Stimulated activated naive B cell treated with anti-CD40 and anti-IgM and Interleukin-4, amounts not matched to agents 10 μg/mL and 1 μg/mL and 100 μg/mL, for 72 hours (primary cell): ENCODE results near the gene NR2F2.

ENCODE experiments used
- ATAC-seq, 2 donors: fragments of 150-1000 bp; cut with Tn5 transposase; replicated peaks; 2 replicates each; pipeline ENCODE4 v1.10.0; 2021; ENCODE audit warnings: moderate library complexity in 1 of 2
- DNase-seq: peaks from one replicate; pipeline ENCODE4 v3.0.0; 2021
- H3K27ac Mint-ChIP-seq: one replicate; pipeline ENCODE4 v1.8.0; 2022; ENCODE audit warnings: mild to moderate bottlenecking, mixed read lengths
- H3K27me3 Mint-ChIP-seq, 2 donors: one replicate each; pipeline ENCODE4 v1.8.0; 2022; ENCODE audit warnings: mixed read lengths in 2 of 2
- H3K36me3 Mint-ChIP-seq, 2 donors: one replicate each; pipeline ENCODE4 v1.8.0; 2022; ENCODE audit warnings: mixed read lengths in 2 of 2, mild to moderate bottlenecking in 1 of 2
- H3K4me1 Mint-ChIP-seq, 2 donors: one replicate each; pipeline ENCODE4 v1.8.0; 2022; ENCODE audit warnings: mixed read lengths in 2 of 2, mild to moderate bottlenecking in 1 of 2
- H3K4me3 Mint-ChIP-seq, 2 donors: one replicate each; pipeline ENCODE4 v1.8.0; 2022; ENCODE audit warnings: mild to moderate bottlenecking in 2 of 2, mixed read lengths in 2 of 2, moderate library complexity in 1 of 2
- H3K9me3 Mint-ChIP-seq, 2 donors: one replicate each; pipeline ENCODE4 v1.8.0; 2022; ENCODE audit warnings: mixed read lengths in 2 of 2, mild to moderate bottlenecking in 1 of 2

NR2F2 gene

DNA sequence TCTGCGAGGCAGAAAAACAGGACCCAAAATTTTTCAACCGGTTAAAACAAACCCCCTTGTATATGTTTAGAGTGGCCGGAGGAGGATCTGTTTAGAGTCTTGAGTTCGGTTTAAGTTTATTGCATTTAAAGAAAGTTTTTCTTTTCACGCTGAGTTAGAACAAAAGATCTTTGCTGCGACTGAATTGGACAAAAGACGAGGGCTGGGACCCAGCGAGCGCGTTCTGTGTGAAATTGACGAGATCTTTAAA lies 9.8 kb downstream of the NR2F2 start:
- H3K4me1 Mint-ChIP-seq, result no peaks in the 10 kb centered on the region
- ATAC-seq (no peak), DNase-seq (no peak)
- H3K36me3 Mint-ChIP-seq, result no peaks in the 10 kb centered on the region
- peaks cover 0 to 1% of the 10 kb centered on the region in 2 donors for H3K9me3 Mint-ChIP-seq
- no peak overlapping the region for H3K27ac Mint-ChIP-seq
- H3K27me3 Mint-ChIP-seq, result peaks cover 73 to 84% of the 10 kb centered on the region in 2 donors
- H3K4me3 Mint-ChIP-seq, result no peak overlapping the region

DNA sequence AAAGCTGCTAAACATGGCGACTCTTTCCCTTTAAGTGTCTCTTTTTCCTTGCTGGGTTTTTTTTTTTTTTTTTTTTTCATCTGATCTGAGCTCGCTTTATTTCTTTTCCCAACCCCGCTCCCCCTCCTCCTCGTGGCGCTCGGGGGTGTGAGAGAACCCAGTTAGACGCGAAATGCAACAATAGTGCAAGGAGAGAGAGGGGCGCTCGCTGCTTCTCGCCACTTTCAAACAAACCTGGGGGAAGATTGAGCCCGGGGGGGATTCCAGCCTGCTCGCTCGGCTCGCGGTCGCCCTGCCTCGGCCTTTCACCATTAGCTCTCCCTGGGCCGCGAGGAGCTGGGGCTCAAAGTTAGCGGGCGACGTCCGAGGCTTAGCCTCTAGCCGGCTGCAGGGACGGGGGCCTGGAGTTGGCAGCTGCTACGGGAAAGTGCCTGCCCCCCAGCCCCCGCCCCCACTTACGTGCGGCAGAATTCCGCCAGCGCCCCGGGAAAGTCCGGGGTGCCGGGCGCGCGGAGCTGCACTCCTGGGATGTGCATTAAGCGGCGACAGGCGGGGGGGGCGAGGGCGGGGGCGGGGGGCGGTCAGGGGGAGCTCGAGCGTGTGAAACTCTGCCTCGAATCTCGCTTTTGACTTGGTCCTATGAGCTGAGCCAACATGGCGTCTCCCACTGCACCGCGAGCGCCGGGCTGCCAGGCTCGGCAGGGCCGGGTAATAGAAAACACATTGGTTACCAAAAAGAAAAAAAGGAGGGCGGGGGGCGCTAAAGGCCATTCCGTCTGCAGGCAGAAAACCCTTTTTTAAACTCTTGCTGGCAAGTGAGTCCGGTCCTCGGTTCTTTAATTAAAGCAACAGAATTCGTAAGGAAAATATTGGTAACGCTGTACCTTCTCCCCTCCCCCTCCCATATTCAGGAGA lies 10.4 kb downstream of the NR2F2 start:
- ATAC-seq (no peak), DNase-seq (no peak)
- Mint-ChIP-seq H3K9me3 (peaks cover 0 to 3% of the 10 kb centered on the region in 2 donors), H3K4me1 (peaks cover 2 to 6% of the 10 kb centered on the region in 2 donors), H3K36me3 (peaks cover 0 to 5% of the 10 kb centered on the region in 2 donors), H3K4me3 (peak overlapping the region in 1 of 2 donors; percentile 37), H3K27me3 (peaks cover 75 to 85% of the 10 kb centered on the region in 2 donors), H3K27ac (peak overlapping the region; percentile 81)

DNA sequence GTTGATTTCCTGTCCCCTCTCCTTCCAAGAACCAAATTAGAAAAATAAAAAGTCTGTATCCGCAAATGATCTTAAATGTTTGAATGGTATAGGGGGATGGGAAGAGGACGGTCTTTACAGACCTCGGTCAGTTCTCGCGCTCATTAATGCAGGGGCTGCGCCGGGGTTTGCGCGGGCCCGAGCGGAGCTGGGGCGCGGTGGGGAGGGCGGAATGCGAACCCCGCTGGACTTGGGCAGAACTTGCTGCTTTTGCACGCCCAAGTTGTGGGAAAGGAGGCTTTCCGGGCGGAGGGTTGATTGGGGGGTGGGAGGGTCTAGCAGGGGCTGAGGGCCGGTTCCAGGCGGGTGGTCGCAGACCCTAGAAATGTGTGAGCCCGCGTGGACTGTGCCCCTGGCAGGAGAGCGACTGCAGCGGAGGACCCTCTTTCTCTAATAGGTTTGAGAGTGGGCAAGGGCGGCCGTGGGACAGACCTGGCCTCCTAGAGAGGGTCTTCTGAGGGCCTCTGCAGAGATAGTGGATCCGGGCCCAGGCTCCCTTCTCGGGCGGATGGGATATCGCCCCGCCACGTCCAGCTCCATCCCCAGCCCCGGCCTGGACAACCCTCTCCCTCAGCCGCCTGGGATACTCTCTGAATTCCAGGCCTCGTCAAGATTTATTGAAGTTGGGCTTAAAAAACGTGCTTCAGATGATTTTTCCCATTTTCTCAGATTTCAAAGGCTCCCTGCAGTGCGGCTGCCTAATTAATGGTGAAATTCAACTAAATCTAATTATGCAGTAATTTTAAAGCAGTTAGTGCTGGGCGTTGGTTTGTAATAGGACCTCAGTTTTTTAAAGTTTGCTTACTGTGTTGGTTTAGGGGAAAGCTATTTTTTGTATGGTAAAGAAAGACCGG lies 11.3 kb downstream of the NR2F2 start:
- peaks cover 75 to 85% of the 10 kb centered on the region in 2 donors for H3K27me3 Mint-ChIP-seq
- H3K4me3 Mint-ChIP-seq, result no peak overlapping the region
- peaks cover 2 to 6% of the 10 kb centered on the region in 2 donors for H3K4me1 Mint-ChIP-seq
- H3K9me3 Mint-ChIP-seq, result peaks cover 0 to 3% of the 10 kb centered on the region in 2 donors
- H3K36me3 Mint-ChIP-seq, result peaks cover 0 to 5% of the 10 kb centered on the region in 2 donors
- DNase-seq (no peak), ATAC-seq (no peak)
- H3K27ac Mint-ChIP-seq, result peak overlapping the region; percentile 47

DNA sequence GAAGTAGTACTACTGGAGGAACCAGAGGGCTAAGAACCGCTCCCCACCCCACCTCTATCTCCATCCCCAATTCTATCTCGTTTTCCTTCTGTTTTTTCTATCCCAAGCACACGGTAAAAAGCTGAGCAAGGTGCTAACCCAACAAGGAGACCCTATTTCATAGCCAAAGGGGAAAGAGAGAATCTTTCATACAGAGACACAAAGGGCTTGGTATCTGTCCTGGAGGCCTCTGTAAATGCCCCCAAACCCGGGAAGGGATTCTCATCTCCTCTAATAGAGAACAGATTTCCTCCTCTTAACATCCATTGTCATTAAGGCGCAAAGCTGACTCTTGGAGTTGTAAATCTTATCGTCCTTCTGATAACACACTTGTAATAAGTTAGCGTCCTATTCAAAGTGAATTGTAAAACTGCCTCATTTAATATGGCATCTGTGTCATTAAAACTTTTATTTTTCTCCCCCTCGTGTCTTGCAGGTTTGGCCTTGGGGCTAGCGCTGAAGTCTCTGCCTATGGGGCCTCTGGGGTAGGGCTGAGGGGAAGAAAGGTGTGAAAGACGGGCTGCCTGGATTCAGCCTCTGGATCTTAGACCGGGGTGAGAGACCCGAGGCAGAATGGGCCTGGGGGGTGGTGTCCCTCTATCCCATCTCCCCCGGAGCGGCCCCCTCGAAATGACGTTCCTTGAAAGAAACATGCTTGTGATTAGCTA lies 12.1 kb downstream of the NR2F2 start:
- H3K4me3 Mint-ChIP-seq, result no peak overlapping the region
- H3K27me3 Mint-ChIP-seq, result peaks cover 75 to 85% of the 10 kb centered on the region in 2 donors
- peaks cover 2 to 13% of the 10 kb centered on the region in 2 donors for H3K4me1 Mint-ChIP-seq
- peaks cover 0 to 2% of the 10 kb centered on the region in 2 donors for H3K9me3 Mint-ChIP-seq
- ATAC-seq, result no peak
- peaks cover 0 to 5% of the 10 kb centered on the region in 2 donors for H3K36me3 Mint-ChIP-seq
- H3K27ac Mint-ChIP-seq, result peak overlapping the region; percentile 26
- no peak for DNase-seq

DNA sequence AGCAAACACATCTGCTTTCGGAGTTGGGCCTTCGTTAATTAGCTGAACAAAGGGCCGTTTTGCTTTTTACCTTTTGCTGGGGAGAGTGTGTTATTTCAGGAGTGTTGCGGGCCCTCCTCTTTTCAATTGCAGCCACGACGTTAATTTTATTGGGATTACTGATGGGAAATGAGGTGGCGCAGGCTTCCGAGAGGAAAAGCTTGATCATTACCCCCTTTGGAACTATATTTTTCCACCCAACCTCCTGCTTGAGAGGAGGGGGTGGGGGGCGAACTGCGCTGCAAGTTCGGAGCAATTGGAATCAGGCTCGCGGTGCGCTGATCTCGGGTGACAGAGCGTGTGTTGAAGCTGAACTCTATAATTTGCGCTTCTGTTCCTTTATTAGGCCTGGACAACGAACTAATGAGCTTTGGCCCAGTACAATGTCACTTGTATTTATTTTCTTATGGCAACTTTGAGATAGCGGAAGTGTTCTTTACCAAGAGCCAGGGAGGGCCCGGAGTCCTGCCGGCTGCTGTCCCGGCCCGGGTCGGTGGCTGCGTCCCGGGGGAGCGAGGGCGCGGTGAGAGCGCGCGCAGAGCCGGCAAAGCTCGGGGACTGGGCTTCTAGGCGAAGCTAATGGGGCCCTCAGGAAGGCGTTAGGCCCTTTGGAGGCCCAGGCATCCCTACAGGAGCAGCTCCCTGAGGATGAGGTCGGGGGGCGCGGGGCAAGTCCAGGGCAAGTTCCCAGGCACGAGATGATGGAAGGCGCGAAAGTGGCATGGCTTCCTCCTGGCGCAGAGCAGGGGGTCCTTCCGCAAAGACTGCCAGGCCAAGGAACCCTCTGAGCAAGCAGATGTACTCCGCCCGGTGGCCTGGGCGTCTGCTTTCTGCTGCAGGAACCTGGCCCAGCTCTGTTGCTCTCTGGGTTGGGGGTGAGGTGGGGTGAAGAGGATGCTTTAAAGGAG lies 12.9 kb downstream of the NR2F2 start:
- DNase-seq (no peak), ATAC-seq (no peak)
- H3K27ac Mint-ChIP-seq, result peak overlapping the region; percentile 26
- H3K27me3 Mint-ChIP-seq, result peaks cover 84 to 93% of the 10 kb centered on the region in 2 donors
- no peak overlapping the region for H3K4me3 Mint-ChIP-seq
- peaks cover 0 to 5% of the 10 kb centered on the region in 2 donors for H3K36me3 Mint-ChIP-seq
- peaks cover 2 to 14% of the 10 kb centered on the region in 2 donors for H3K4me1 Mint-ChIP-seq
- peaks cover 0 to 2% of the 10 kb centered on the region in 2 donors for H3K9me3 Mint-ChIP-seq

DNA sequence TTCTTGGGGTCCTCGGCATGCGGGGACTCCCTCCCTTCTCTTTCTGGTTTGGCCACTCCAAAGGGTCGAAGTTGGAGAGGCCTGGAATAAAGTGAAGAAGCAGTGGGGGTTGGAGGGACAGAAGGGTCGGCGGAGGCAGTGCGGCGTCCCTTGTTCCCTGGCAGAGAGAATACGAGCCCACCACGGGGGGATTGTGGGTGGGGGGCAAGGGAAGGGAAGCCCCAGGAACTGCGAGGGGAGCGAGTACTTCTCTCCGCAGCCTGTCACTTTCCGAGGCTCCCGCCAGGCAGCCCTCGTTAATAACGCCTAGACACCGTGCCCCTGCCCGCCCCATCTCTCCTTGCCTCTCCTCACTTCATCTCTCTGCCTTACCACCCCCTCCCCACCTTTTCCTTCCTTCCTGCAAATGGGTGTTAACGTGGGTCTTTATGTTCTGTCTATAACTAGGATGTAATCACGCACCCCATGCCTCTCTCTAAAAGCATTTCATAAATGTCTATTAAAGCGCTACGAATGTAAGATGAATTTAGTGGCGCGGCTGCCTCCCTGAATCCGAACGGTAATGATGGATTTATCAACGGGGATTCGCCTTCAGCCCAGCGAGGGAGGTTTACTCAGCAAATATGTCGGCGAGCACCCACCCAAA lies 13.7 kb downstream of the NR2F2 start:
- Mint-ChIP-seq H3K27ac (peak overlapping the region; percentile 25), H3K36me3 (peaks cover 0 to 5% of the 10 kb centered on the region in 2 donors), H3K9me3 (peaks cover 0 to 2% of the 10 kb centered on the region in 2 donors), H3K4me1 (peaks cover 2 to 14% of the 10 kb centered on the region in 2 donors), H3K4me3 (no peak overlapping the region), H3K27me3 (peaks cover 89 to 100% of the 10 kb centered on the region in 2 donors)
- DNase-seq (no peak), ATAC-seq (no peak)

DNA sequence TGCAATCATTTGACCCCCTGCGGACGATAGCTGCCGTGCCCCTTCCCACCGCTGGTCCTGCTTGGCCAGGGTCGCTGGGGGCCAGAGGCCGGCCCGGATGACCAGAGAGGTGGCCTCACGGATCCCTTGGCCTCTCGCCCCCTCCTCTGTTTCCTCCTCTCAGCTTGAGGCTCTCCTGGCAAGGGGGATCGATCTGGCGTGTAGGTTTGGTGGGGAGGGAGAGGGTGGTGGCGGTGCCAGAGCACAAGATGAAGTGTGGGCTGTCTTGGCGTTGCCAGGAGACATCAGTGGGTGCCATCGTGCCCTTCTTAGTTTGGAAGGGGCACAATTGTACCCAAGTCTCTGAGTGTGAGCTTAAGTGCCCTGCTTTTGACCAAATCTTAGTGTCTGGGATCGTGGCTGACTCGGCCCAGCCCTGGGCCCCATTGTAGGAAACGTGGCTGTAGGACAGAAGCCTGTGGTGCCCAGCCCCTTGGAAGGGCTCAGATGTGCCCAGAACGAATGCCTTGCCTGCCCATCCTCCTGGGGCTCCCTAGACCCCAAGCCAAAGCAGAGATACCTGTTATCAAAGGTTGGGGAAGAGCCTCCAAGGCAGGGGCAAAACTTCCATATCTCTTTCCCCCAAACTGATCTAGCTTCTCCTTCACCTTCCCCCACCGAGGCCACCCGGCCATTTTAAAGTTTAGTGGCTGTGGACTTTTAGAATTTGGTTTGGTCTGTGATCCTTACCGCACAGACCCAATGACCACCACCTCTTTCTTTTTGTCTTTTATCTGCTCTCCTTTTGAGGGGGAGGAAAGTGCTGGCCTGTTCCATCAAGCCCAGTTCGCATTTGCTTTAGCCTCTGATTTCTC lies 14.4 kb downstream of the NR2F2 start:
- Mint-ChIP-seq H3K27ac (peak overlapping the region; percentile 80), H3K4me3 (peak overlapping the region in 1 of 2 donors; percentile 25), H3K27me3 (peaks cover 92 to 100% of the 10 kb centered on the region in 2 donors), H3K9me3 (peaks cover 0 to 2% of the 10 kb centered on the region in 2 donors), H3K36me3 (peaks cover 0 to 5% of the 10 kb centered on the region in 2 donors), H3K4me1 (peaks cover 2 to 14% of the 10 kb centered on the region in 2 donors)
- ATAC-seq, result no peak
- DNase-seq, result no peak

DNA sequence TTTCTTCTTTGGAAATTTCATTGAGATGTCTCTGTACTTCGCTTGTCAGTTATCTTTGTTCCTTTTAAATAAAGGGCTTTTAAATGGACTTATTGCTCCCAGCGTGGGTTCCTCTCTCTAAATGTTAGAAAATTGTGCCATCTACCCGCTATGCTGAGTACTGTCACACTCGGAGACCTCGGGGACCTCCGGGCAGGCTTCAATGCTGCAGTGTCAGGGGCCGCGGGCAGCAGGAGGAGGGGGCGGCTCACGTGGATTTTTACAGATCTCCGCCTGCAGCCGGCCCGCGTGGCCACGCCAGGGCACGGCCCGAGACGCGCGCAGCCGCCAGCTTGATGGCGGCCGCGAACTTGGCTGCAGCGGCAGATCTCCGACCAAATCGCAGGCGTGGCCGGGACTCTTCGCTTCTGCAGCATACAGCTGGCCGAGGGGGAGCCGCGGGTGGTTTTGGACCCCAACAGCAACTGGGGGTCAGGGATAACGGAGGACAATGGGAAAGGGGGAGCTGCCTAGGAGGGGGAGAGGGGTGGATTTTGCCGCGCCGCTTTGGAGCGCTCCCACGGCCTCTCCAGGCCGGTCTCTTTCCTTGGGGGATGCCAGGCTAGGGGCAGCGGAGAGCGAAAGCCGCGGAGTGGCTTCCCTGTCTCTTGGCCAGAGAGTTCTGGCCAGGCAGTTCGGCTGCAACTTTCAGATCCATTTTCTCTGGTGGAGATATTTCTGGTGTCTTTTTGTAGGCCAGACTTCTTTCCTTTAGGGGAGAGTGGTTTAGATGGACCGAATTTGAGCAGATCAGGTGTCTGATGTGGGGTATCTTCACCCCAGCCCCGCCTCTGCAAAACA lies 15.3 kb downstream of the NR2F2 start:
- Mint-ChIP-seq H3K9me3 (peaks cover 0 to 2% of the 10 kb centered on the region in 2 donors), H3K4me1 (peaks cover 2 to 14% of the 10 kb centered on the region in 2 donors), H3K27ac (peak overlapping the region; percentile 80), H3K4me3 (peak overlapping the region; percentile 22 to 25), H3K36me3 (peaks cover 0 to 5% of the 10 kb centered on the region in 2 donors), H3K27me3 (peaks cover 91 to 100% of the 10 kb centered on the region in 2 donors)
- ATAC-seq, result no peak
- DNase-seq, result no peak

DNA sequence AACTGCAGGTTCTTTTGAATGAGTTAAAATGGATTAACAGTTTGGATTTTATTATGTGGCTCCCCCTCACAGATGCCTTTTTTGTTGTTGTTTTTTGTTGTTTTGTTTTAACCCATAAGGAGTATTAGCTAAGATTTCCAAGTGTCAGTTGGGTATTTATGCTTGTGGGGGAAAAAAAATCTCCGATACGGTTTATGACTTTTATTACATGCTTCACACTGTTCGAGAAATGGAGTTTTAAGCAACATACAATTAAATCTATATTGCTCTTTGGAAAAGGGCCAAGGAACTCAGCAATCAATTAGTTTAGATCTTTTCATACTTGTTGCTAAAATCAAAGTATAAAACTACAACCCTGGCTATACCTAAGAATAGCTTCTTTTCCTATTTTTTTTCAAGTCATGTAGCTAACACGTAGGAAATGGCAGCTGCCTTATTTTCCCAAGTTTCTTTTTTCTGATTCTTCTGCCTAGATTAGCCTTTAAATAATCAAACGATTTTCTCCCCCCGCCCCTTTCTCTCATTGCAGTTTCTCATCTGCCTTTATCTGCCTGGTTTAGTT lies 16.0 kb downstream of the NR2F2 start:
- H3K9me3 Mint-ChIP-seq, result peaks cover 0 to 2% of the 10 kb centered on the region in 2 donors
- peaks cover 0 to 5% of the 10 kb centered on the region in 2 donors for H3K36me3 Mint-ChIP-seq
- H3K4me3 Mint-ChIP-seq, result no peak overlapping the region
- no peak for ATAC-seq
- H3K27me3 Mint-ChIP-seq, result peaks cover 92 to 98% of the 10 kb centered on the region in 2 donors
- H3K4me1 Mint-ChIP-seq, result peaks cover 2 to 14% of the 10 kb centered on the region in 2 donors
- DNase-seq, result no peak
- no peak overlapping the region for H3K27ac Mint-ChIP-seq

DNA sequence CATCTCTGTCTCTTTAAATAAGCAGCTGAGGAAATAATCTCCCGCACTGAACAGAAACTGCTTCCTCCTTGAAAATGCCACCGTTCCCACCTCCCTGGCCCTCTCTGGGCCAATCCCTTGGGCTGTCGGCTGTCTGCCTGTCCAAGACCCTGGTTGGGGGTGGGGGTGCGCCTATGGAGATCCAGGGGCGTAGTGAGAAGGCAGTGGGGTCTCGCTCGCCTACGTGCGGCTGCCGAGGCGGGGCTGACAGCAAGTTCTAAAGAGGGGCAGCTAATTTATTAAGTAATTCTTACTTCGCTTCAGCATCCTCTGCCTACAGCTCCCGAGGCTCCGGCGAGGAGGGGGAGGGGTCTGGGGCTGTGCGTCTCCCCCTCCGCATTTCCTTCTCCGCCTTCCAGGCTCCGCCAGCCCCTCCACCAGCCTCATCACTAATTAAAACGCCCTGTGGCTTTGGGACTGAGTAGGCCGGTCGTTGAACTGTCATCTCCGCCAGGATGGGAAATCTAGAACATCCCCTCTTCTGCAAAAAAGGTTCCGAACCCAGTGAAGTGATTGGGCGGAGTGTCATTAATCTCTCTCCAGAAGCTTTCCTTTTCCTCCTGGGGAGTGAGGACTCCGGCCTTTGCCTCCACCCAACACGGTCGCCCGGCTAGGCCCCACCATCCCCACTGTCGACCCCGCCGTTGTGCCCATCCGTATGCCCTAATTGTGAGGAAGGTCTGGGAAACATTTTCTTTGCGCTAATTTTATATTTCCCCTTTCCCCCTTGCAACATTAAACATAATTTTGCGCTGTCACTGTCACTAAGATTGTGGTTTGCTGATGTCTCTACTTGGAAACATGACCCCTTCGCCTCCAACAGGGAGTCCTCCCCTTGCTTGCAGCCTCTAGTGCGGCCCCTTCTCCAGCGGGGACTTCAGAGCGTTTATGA lies 16.9 kb downstream of the NR2F2 start:
- peaks cover 0 to 2% of the 10 kb centered on the region in 2 donors for H3K9me3 Mint-ChIP-seq
- peaks cover 0 to 5% of the 10 kb centered on the region in 2 donors for H3K36me3 Mint-ChIP-seq
- no peak for DNase-seq
- H3K27me3 Mint-ChIP-seq, result peaks cover 93 to 98% of the 10 kb centered on the region in 2 donors
- no peak for ATAC-seq
- no peak overlapping the region for H3K27ac Mint-ChIP-seq
- H3K4me3 Mint-ChIP-seq, result peak overlapping the region in 1 of 2 donors; percentile 4
- peaks cover 2 to 14% of the 10 kb centered on the region in 2 donors for H3K4me1 Mint-ChIP-seq
